HG03575 (cell line): ENCODE data around the gene DDX28.
"Not testable (repeated sequence)": the region's sequence is repeated elsewhere in the genome, so short reads cannot be mapped to it uniquely, and the experiment has no call there.

Source experiments
- ATAC-seq: cut with Tn5 transposase; IDR thresholded peaks from one replicate; pipeline ENCODE4 v1.9.1; 2021; ENCODE audit not compliant: unreplicated experiment, insufficient number of reproducible peaks, low FRiP score; ENCODE audit errors: extremely low read depth

Gene DDX28

GRCh38 chr16:67976205-67976604, 46.8 kb downstream of the DDX28 start:
- ATAC-seq, result no peak

GRCh38 chr16:67975321-67976105, 47.5 kb downstream of the DDX28 start:
- no peak for ATAC-seq

- not testable (repeated sequence) for ATAC-seq
These were observed 50.7 kb downstream of the DDX28 start for GRCh38 chr16:67972285-67972684.

GRCh38 chr16:67971111-67971510, 51.9 kb downstream of the DDX28 start:
- ATAC-seq, result no peak
